H1 (cell line): ENCODE measurements around the gene TMEM170A. TPM values are rescaled to one million over a fixed set of nuclear protein-coding genes. Genes with fewer than 3 reads are reported as not detected.

Experiments used
- CTCF ChIA-PET: fragments of 300-600 bp; sonication (Branson Sonifier 250); formaldehyde crosslinking; loops from one replicate; lab custom pipeline; 2021; ENCODE audit not compliant: partially characterized antibody; lab: Charles Lee
- POLR2A ChIA-PET: fragments of 300-600 bp; sonication (Branson Sonifier 250); formaldehyde crosslinking; loops from one replicate; lab custom pipeline; 2021; ENCODE audit warnings: inconsistent platforms; ENCODE audit not compliant: partially characterized antibody; lab: Charles Lee
- DNase-seq, 2 experiments: peaks; one replicate each; pipeline versions ENCODE4 v3.0.0 to v3.0.0-alpha.2; 2010 to 2022; ENCODE audit warnings: low spot score in 2 of 2, low read depth in 1 of 2, mixed read lengths in 1 of 2
- FAIRE-seq: peaks from 2 replicates; lab custom pipeline; 2011; peaks lifted over from hg19 to GRCh38; lab: Jason Lieb, UNC
- H2AFZ ChIP-seq: 2 replicates; pipeline ENCODE4 v1.8.1; 2012; ENCODE audit warnings: low read length, inconsistent platforms
- H2AK5ac ChIP-seq: 2 replicates; pipeline ENCODE4 v1.6.1; 2013; ENCODE audit warnings: low read depth, low read length
- H2BK120ac ChIP-seq: replicated peaks from 2 replicates; pipeline ENCODE3; 2013; ENCODE audit warnings: low read depth, low read length, inconsistent platforms
- H2BK12ac ChIP-seq: 2 replicates; pipeline ENCODE4 v1.6.1; 2013; ENCODE audit warnings: low read depth, low read length
- H2BK15ac ChIP-seq: 2 replicates; pipeline ENCODE4 v1.6.1; 2013; ENCODE audit warnings: low read length
- H2BK20ac ChIP-seq: 2 replicates; pipeline ENCODE4 v1.6.1; 2013; ENCODE audit warnings: low read length
- H2BK5ac ChIP-seq: 2 replicates; pipeline ENCODE4 v1.6.1; 2013; ENCODE audit warnings: low read depth, low read length
- H3K14ac ChIP-seq: 2 replicates; pipeline ENCODE4 v1.6.1; 2013; ENCODE audit warnings: inconsistent platforms; ENCODE audit not compliant: insufficient read length
- H3K18ac ChIP-seq: 2 replicates; pipeline ENCODE4 v1.6.1; 2013; ENCODE audit warnings: low read length; ENCODE audit errors: extremely low read depth
- H3K23ac ChIP-seq: 2 replicates; pipeline ENCODE4 v1.6.1; 2013; ENCODE audit warnings: inconsistent platforms; ENCODE audit not compliant: insufficient read length
- H3K23me2 ChIP-seq: 2 replicates; pipeline ENCODE4 v1.6.1; 2013; ENCODE audit warnings: low read depth, low read length
- H3K27ac ChIP-seq: 2 replicates; pipeline ENCODE4 v1.6.1; 2011; ENCODE audit warnings: low read depth, low read length, inconsistent platforms
- H3K27me3 ChIP-seq, 4 experiments: replicated peaks in 1 of 4; 1 replicate in 1 of 4; 2 replicates in 3 of 4; pipeline versions ENCODE4 v1.6.1 to v1.8.1; 2011 to 2013; ENCODE audit warnings: low read length in 3 of 4, mild to moderate bottlenecking in 3 of 4, inconsistent platforms in 2 of 4, mixed read lengths in 2 of 4, moderate library complexity in 1 of 4; ENCODE audit not compliant: control insufficient read depth in 3 of 4, insufficient read depth in 3 of 4; ENCODE audit errors: extremely low read depth in 1 of 4
- H3K36me3 ChIP-seq, 4 experiments: 2 replicates each; pipeline versions ENCODE4 v1.6.1 to v1.8.1; 2011 to 2013; ENCODE audit warnings: mild to moderate bottlenecking in 4 of 4, low read length in 3 of 4, moderate library complexity in 2 of 4, control low read depth in 1 of 4, inconsistent platforms in 1 of 4; ENCODE audit not compliant: insufficient read depth in 4 of 4, control insufficient read depth in 2 of 4
- H3K4ac ChIP-seq: replicated peaks from 2 replicates; pipeline ENCODE3; 2013; ENCODE audit warnings: low read length, low read depth, mixed read lengths, inconsistent platforms; ENCODE audit not compliant: insufficient read length
- H3K4me1 ChIP-seq, 4 experiments: replicated peaks in 1 of 4; 1 replicate in 1 of 4; 2 replicates in 3 of 4; pipeline versions ENCODE4 v1.6.1 to v1.8.1; 2011 to 2013; ENCODE audit warnings: low read length in 3 of 4, inconsistent platforms in 2 of 4, mixed read lengths in 1 of 4; ENCODE audit not compliant: insufficient read depth in 4 of 4, control insufficient read depth in 3 of 4
- H3K4me2 ChIP-seq, 2 experiments: 2 replicates each; pipeline versions ENCODE4 v1.6.1 to v1.8.1; 2011 to 2013; ENCODE audit warnings: low read depth in 2 of 2, low read length in 2 of 2, control low read depth in 1 of 2, inconsistent platforms in 1 of 2, mild to moderate bottlenecking in 1 of 2; ENCODE audit not compliant: insufficient read depth in 1 of 2
- H3K4me3 ChIP-seq, 4 experiments: fragments of 200-600, 300-600 bp in 1 of 4; sonication (generic), shearing (Covaris generic), sonication (Bioruptor Twin) in 1 of 4; 2 replicates each; pipeline versions ENCODE4 v1.5.1 to v1.8.1; 2011 to 2016; ENCODE audit warnings: low read length in 4 of 4, low read depth in 3 of 4, control low read depth in 2 of 4, inconsistent platforms in 2 of 4, mild to moderate bottlenecking in 2 of 4, mixed read lengths in 1 of 4, moderate library complexity in 1 of 4; ENCODE audit not compliant: insufficient read depth in 2 of 4; ENCODE audit errors: extremely low read depth in 1 of 4
- H3K56ac ChIP-seq: replicated peaks from 2 replicates; pipeline ENCODE3; 2013; ENCODE audit warnings: low read depth, mild to moderate bottlenecking, mixed read lengths, low read length, inconsistent platforms; ENCODE audit not compliant: insufficient read length
- H3K79me1 ChIP-seq: 2 replicates; pipeline ENCODE4 v1.6.1; 2013; ENCODE audit warnings: low read depth, low read length, control low read depth
- H3K79me2 ChIP-seq, 2 experiments: 2 replicates each; pipeline versions ENCODE4 v1.6.1 to v1.8.1; 2012 to 2013; ENCODE audit warnings: low read length in 2 of 2, mild to moderate bottlenecking in 2 of 2, inconsistent platforms in 1 of 2; ENCODE audit not compliant: insufficient read depth in 2 of 2, control insufficient read depth in 1 of 2
- H3K9ac ChIP-seq, 4 experiments: replicated peaks in 1 of 4; 1 replicate in 1 of 4; 2 replicates in 3 of 4; pipeline versions ENCODE4 v1.6.1 to v1.8.1; 2011 to 2013; ENCODE audit warnings: low read depth in 3 of 4, low read length in 3 of 4, control low read depth in 2 of 4, mild to moderate bottlenecking in 2 of 4, moderate library complexity in 2 of 4, inconsistent platforms in 1 of 4; ENCODE audit errors: extremely low read depth in 1 of 4
- H3K9me3 ChIP-seq, 2 experiments: 2 replicates each; pipeline versions ENCODE4 v1.6.1 to v1.8.1; 2012 to 2013; ENCODE audit warnings: mild to moderate bottlenecking in 2 of 2, moderate library complexity in 2 of 2, control low read depth in 1 of 2, inconsistent platforms in 1 of 2, low read depth in 1 of 2, low read length in 1 of 2, mixed read lengths in 1 of 2; ENCODE audit not compliant: insufficient read depth in 2 of 2
- H4K20me1 ChIP-seq, 2 experiments: replicated peaks in 1 of 2; 2 replicates each; pipeline versions ENCODE3 to v1.8.1; 2011 to 2013; ENCODE audit warnings: inconsistent platforms in 2 of 2, low read length in 2 of 2, mild to moderate bottlenecking in 1 of 2; ENCODE audit not compliant: insufficient read depth in 2 of 2, control insufficient read depth in 1 of 2
- H4K5ac ChIP-seq: 2 replicates; pipeline ENCODE4 v1.6.1; 2013; ENCODE audit warnings: low read length, low read depth, mixed read lengths, inconsistent platforms; ENCODE audit not compliant: insufficient read length
- H4K8ac ChIP-seq: 2 replicates; pipeline ENCODE4 v1.8.0; 2013; ENCODE audit warnings: mild to moderate bottlenecking, moderate library complexity, low read length, inconsistent platforms; ENCODE audit not compliant: insufficient read depth; ENCODE audit errors: extremely low read depth
- H4K91ac ChIP-seq: replicated peaks from 2 replicates; pipeline ENCODE3; 2013; ENCODE audit warnings: low read length, mixed read lengths, inconsistent platforms; ENCODE audit not compliant: insufficient read length
- ASH2L ChIP-seq: fragments of 200-600, 300-600 bp; sonication (generic); IDR thresholded peaks from one replicate; pipeline ENCODE4 v1.7.1; 2017; ENCODE audit warnings: low read length
- CBX5 ChIP-seq: fragments of 300-800, 300-1000 bp; sonication (generic); IDR thresholded peaks from 2 replicates; pipeline ENCODE4 v1.7.1; 2016; ENCODE audit warnings: antibody characterized with exemption, low read length, low read depth
- CHD1 ChIP-seq: IDR thresholded peaks from 2 replicates; pipeline ENCODE4 v1.6.1; 2012; ENCODE audit warnings: low read depth, low read length, improper control_type of control experiment
- FOSL1 ChIP-seq: IDR thresholded peaks from 2 replicates; pipeline ENCODE4 v1.6.1; 2011; ENCODE audit warnings: mild to moderate bottlenecking, low read depth, low read length, moderate library complexity; ENCODE audit not compliant: insufficient read depth
- GTF2F1 ChIP-seq: IDR thresholded peaks from 2 replicates; pipeline ENCODE4 v1.6.1; 2012; ENCODE audit warnings: low read depth, low read length, improper control_type of control experiment, borderline replicate concordance
- JUN ChIP-seq: IDR thresholded peaks from 2 replicates; pipeline ENCODE4 v1.6.1; 2011; ENCODE audit warnings: low read depth, mild to moderate bottlenecking, improper control_type of control experiment, low read length
- JUND ChIP-seq: IDR thresholded peaks from 2 replicates; pipeline ENCODE4 v1.6.1; 2011; ENCODE audit warnings: mild to moderate bottlenecking, improper control_type of control experiment, low read length
- POLR2A ChIP-seq, 2 experiments: IDR thresholded peaks; 1 replicate in 1 of 2; 2 replicates in 1 of 2; pipeline ENCODE4 v1.6.1; 2011; ENCODE audit warnings: low read depth in 2 of 2, low read length in 2 of 2, mild to moderate bottlenecking in 2 of 2; ENCODE audit errors: control extremely low read depth in 1 of 2
- SIN3A ChIP-seq, 2 experiments: IDR thresholded peaks in 1 of 2; conservative IDR thresholded peaks in 1 of 2; 2 replicates each; pipeline ENCODE4 v1.6.1; 2011 to 2012; ENCODE audit warnings: low read length in 2 of 2, improper control_type of control experiment in 1 of 2, low read depth in 1 of 2, mild to moderate bottlenecking in 1 of 2
- SP1 ChIP-seq: IDR thresholded peaks from 2 replicates; pipeline ENCODE4 v1.6.1; 2011; ENCODE audit warnings: low read depth, low read length
- SP4 ChIP-seq: IDR thresholded peaks from 2 replicates; pipeline ENCODE4 v1.6.1; 2012; ENCODE audit warnings: low read length, inconsistent platforms
- WGBS, 2 experiments: shearing (Covaris generic) in 1 of 2; methylation state at CpG; one replicate each; pipeline versions ENCODE4 v1.1.6 to v1.1.7; 2013 to 2015; ENCODE audit warnings: low lambda C conversion rate in 2 of 2, mixed read lengths in 2 of 2, inconsistent platforms in 1 of 2, low coverage in 1 of 2, missing lambda C conversion rate in 1 of 2; ENCODE audit not compliant: insufficient replicate concordance in 2 of 2, insufficient coverage in 1 of 2, insufficient read length in 1 of 2; ENCODE audit errors: extremely low coverage in 1 of 2, missing lambda C conversion rate in 1 of 2; 5-methylcytosine and 5-hydroxymethylcytosine counted together
- polyA plus RNA-seq, 7 experiments: library from polyadenylated mRNA; depleted of rRNA in 3 of 7; stranded (reverse) in 5 of 7; unstranded in 2 of 7; fragments of >200 nt in 5 of 7; fragments of 200-250 nt in 2 of 7; gene quantifications; 1 replicate in 5 of 7; 2 replicates in 1 of 7; 4 replicates in 1 of 7; pipeline versions ENCODE4 v1.2.1 to v1.2.3, GENCODE V29; 2011 to 2013; ENCODE audit warnings: missing spikeins in 2 of 7, mixed read lengths in 2 of 7
- total RNA-seq: library from RNA; stranded (reverse); fragmentation: NEBNext Ultra II Directional; extraction: Animal tissue kit (Norgen Biotek cat#: 25700); gene quantifications from 2 replicates; pipeline ENCODE4 v1.2.1, GENCODE V29; 2021
- TF ChIP-seq, protein P1 (sequence below): IDR thresholded peaks from 2 replicates; pipeline ENCODE4 v1.6.1; 2012; ENCODE audit warnings: inconsistent platforms

Gene TMEM170A
- total and polyA plus RNA-seq, 2 of the 8 experiments (the other 6 are each of a cell fraction or from before 2014, with no cell fraction given) = 22.9 to 56.6 TPM

DNA sequence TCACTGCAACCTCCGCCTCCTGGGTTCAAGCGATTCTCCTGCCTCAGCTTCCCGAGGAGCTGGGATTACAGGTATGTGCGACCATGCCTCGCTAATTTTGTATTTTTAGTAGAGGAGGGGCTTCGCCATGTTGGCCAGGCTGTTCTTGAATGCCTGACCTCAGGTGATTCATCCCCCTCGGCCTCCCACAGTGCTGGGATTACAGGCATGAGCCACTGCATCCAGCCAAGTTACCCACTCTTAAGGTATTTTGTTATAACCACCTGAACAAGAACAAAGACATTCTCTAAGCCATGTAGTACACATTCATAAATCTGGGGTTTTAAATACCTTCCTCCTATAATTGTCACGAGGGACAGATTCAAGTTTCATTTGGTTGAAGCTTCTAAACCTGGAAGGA, 12.3 kb upstream of the TMEM170A start:
- Histone ChIP-seq H3K27ac (no peak overlapping the region), H2AK5ac (no peak overlapping the region), H2BK15ac (no peak overlapping the region), H3K23ac (no peak overlapping the region), H3K27me3 (no peaks in the 10 kb centered on the region), H3K14ac (no peak overlapping the region), H3K56ac (no peak overlapping the region)
- TF ChIP-seq JUN = no peak
- TF ChIP-seq POLR2A (IDR thresholded peaks at IDR 0.05; ENCODE audit: control extremely low read depth in 1 of 2, low read depth in 2 of 2, low read length in 2 of 2) = no peak
- TF ChIP-seq JUND = no peak
- TF ChIP-seq, protein P1, sequence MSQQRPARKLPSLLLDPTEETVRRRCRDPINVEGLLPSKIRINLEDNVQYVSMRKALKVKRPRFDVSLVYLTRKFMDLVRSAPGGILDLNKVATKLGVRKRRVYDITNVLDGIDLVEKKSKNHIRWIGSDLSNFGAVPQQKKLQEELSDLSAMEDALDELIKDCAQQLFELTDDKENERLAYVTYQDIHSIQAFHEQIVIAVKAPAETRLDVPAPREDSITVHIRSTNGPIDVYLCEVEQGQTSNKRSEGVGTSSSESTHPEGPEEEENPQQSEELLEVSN = no peak
- no peak for TF ChIP-seq GTF2F1
- no peak for TF ChIP-seq ASH2L
- no peak for TF ChIP-seq CHD1
- no peak for TF ChIP-seq SP4
- TF ChIP-seq SIN3A (conservative IDR thresholded peaks at IDR 0.05 in 1 of 2, IDR thresholded peaks at IDR 0.05 in 1 of 2; ENCODE audit: low read depth in 1 of 2, low read length in 2 of 2) = no peak
- TF ChIP-seq FOSL1 = no peak
- TF ChIP-seq CBX5 = no peak
- TF ChIP-seq SP1 = no peak
- TF ChIP-seq, all 59 proteins: peak for 0
- Histone ChIP-seq H3K79me1 (no peaks in the 10 kb centered on the region), H3K18ac (no peak overlapping the region), H3K79me2 (no peaks in the 10 kb centered on the region), H3K4me2 (no peak overlapping the region), H2BK120ac (no peak overlapping the region), H3K36me3 (peaks cover 0 to 23% (median 10%) of the 10 kb centered on the region in 4 experiments; a peak in 7 of 8 replicates), H4K5ac (no peak overlapping the region), H2BK12ac (no peak overlapping the region), H3K4ac (no peak overlapping the region), H3K23me2 (no peaks in the 10 kb centered on the region), H3K4me3 (no peak overlapping the region), H3K9ac (no peak overlapping the region), H4K8ac (no peak overlapping the region), H3K9me3 (0 out of 4 replicates have a peak, but pooled peaks cover 0 to 3% of the 10 kb centered on the region in 2 experiments), H2BK5ac (no peak overlapping the region), H4K91ac (no peak overlapping the region), H4K20me1 (peaks cover 0 to 2% of the 10 kb centered on the region in 2 experiments), H2BK20ac (no peak overlapping the region), H3K4me1 (peaks cover 1 to 6% (median 5%) of the 10 kb centered on the region in 4 experiments; a peak in 6 of 7 replicates), H2AFZ (no peak overlapping the region)
- ChIA-PET CTCF (interaction anchor here (0.6 to 9.9 kb wide), 11 partner anchors 10 to 278 kb away, joined by 3 to 127 read pairs (median 3); partner anchors contain the start of gene TMEM170A), POLR2A (interaction anchor here (0.8 to 1.9 kb wide), 2 partner anchors 18 kb away, joined by 3 to 16 read pairs; partner anchors contain the start of gene CHST6)
- DNase-seq (no peak), FAIRE-seq (no peak)
- 93% methylated on average over 8 of the region's 8 CpGs; no CpG with 5 or more reads in 1 of the 2 experiments for WGBS, 2 experiments
